ENCODE results near the gene PPBP. TPM values are rescaled to one million over a fixed set of nuclear protein-coding genes. Genes with fewer than 3 reads are reported as not detected.

The PPBP gene
- total RNA-seq, 1 experiment from 2014 or later: not detected

- H3K9me2 ChIP-seq (ENCODE audit: insufficient read depth): no peaks in the 10 kb centered on the region
- no peak overlapping the region for H3K27ac ChIP-seq (ENCODE audit: low read depth, low read length)
- H3K4me1 ChIP-seq (ENCODE audit: control insufficient read depth in 1 of 2, insufficient read depth in 2 of 2, low read length in 2 of 2): no peaks in the 10 kb centered on the region
- DNase-seq (ENCODE audit: low read depth, low spot score) (no peak), ATAC-seq (no peak)
- no TSS peak for BruUV-seq (replicated peaks)
- ChIA-PET CTCF (no interaction called here), RAD21 (ENCODE audit: low non-redundant PET in 1 of 2, low total read pairs in 2 of 2, uncharacterized antibody in 2 of 2, unreplicated experiment in 2 of 2) (no interaction called here), POLR2A (no interaction called here)
- 0 out of 4 replicates have a peak, but pooled peaks cover 0 to 5% of the 10 kb centered on the region in 2 experiments for H3K9me3 ChIP-seq (ENCODE audit: control insufficient read depth in 1 of 2, insufficient read depth in 1 of 2, low read depth in 1 of 2, low read length in 2 of 2)
- H3K9ac ChIP-seq (ENCODE audit: low read length): no peak overlapping the region
- no peaks in the 10 kb centered on the region for H3K27me3 ChIP-seq (ENCODE audit: insufficient read depth, low read length)
- intact Hi-C loops (cut with micrococcal nuclease): no loop called here
- H3K36me3 ChIP-seq (ENCODE audit: control insufficient read depth in 1 of 2, insufficient read depth in 2 of 2, low read length in 2 of 2): no peaks in the 10 kb centered on the region
- no peaks in the 10 kb centered on the region for H4K20me1 ChIP-seq (ENCODE audit: insufficient read depth)
- no peak overlapping the region for H3K4me3 ChIP-seq (replicated peaks in 1 of 2; ENCODE audit: low read depth in 1 of 2, low read length in 2 of 2)
- no peak overlapping the region for H3K4me2 ChIP-seq (ENCODE audit: low read length)
- no peak for TF ChIP-seq EZH2phosphoT487 (IDR thresholded peaks at IDR 0.05; ENCODE audit: borderline replicate concordance)
- TF ChIP-seq REST (IDR thresholded peaks at IDR 0.05; ENCODE audit: low read depth): no peak
- no peak for TF ChIP-seq CBX3 (IDR thresholded peaks at IDR 0.05; ENCODE audit: low read depth)
- TF ChIP-seq ZBTB33 (IDR thresholded peaks at IDR 0.05; ENCODE audit: extremely low read depth, insufficient replicate concordance, low read length): no peak
- TF ChIP-seq POLR2AphosphoS5 (IDR thresholded peaks at IDR 0.05; ENCODE audit: low read depth, low read length): no peak
- no peak for TF ChIP-seq ATF3 (IDR thresholded peaks at IDR 0.05)
- no peak for TF ChIP-seq RAD21 (IDR thresholded peaks at IDR 0.05; ENCODE audit: low read depth)
- TF ChIP-seq POLR2A (IDR thresholded peaks at IDR 0.05; ENCODE audit: borderline replicate concordance, extremely low read depth, insufficient read depth, insufficient read length): no peak
- TF ChIP-seq SRF (IDR thresholded peaks at IDR 0.05; ENCODE audit: low read depth): no peak
- TF ChIP-seq SIN3A (IDR thresholded peaks at IDR 0.05; ENCODE audit: low read depth): no peak
- no peak for TF ChIP-seq ZFX (IDR thresholded peaks at IDR 0.05)
- TF ChIP-seq EGR1 (IDR thresholded peaks at IDR 0.05; ENCODE audit: low read depth): no peak
- H3K79me2 ChIP-seq (ENCODE audit: insufficient read depth, low read length): no peaks in the 10 kb centered on the region
- no peak overlapping the region for H2AFZ ChIP-seq (ENCODE audit: low read depth, low read length, poor library complexity, severe bottlenecking)
Observed at GRCh38 chr4:73976217-73976616, 11.8 kb downstream of the PPBP start.
